Measurements from ENCODE around the gene TNFRSF19.
"Not testable (repeated sequence)": the region's sequence is repeated elsewhere in the genome, so short reads cannot be mapped to it uniquely, and the experiment has no call there.

GRCh38 chr13:23594290-23594689 lies 24.1 kb downstream of the TNFRSF19 start:
- TF ChIP-seq CTCF (IDR thresholded peaks at IDR 0.05; ENCODE audit: poor library complexity); EZH2phosphoT487 (IDR thresholded peaks at IDR 0.05; ENCODE audit: low read depth, severe bottlenecking, unreplicated experiment); EZH2 (IDR thresholded peaks at IDR 0.05; ENCODE audit: borderline replicate concordance): not testable (repeated sequence)
